HG03039 (cell line): ENCODE measurements around the gene NACA2.
"Not testable (repeated sequence)": the region's sequence is repeated elsewhere in the genome, so short reads cannot be mapped to it uniquely, and the experiment has no call there.

Experiments
- ATAC-seq: cut with Tn5 transposase; IDR thresholded peaks from one replicate; pipeline ENCODE4 v1.9.1; 2021; ENCODE audit warnings: mild to moderate bottlenecking, moderate library complexity; ENCODE audit not compliant: unreplicated experiment

Gene NACA2

GRCh38 chr17:61579347-61579746 is 11.7 kb downstream of the NACA2 start:
- no peak for ATAC-seq

- ATAC-seq: no peak
Observed at GRCh38 chr17:61578645-61579044, 12.4 kb downstream of the NACA2 start.

- ATAC-seq: no peak
Observed at GRCh38 chr17:61575983-61576382, 15.0 kb downstream of the NACA2 start.

GRCh38 chr17:61575352-61575975 is 15.6 kb downstream of the NACA2 start:
- no peak for ATAC-seq

GRCh38 chr17:61574542-61575351 is 16.3 kb downstream of the NACA2 start:
- no peak for ATAC-seq

- not testable (repeated sequence) for ATAC-seq
Observed at GRCh38 chr17:61572547-61572946, 18.5 kb downstream of the NACA2 start.

GRCh38 chr17:61571624-61572023 is 19.4 kb downstream of the NACA2 start:
- no peak for ATAC-seq

- no peak for ATAC-seq
Observed at GRCh38 chr17:61570118-61570517, 20.9 kb downstream of the NACA2 start.

- not testable (repeated sequence) for ATAC-seq
Observed at GRCh38 chr17:61569525-61569924, 21.5 kb downstream of the NACA2 start.

GRCh38 chr17:61568219-61569072 is 22.6 kb downstream of the NACA2 start:
- ATAC-seq: no peak

GRCh38 chr17:61567045-61567802 is 23.8 kb downstream of the NACA2 start:
- ATAC-seq: no peak

- ATAC-seq: not testable (repeated sequence)
Observed at GRCh38 chr17:61566448-61566847, 24.6 kb downstream of the NACA2 start.

GRCh38 chr17:61565850-61566249 is 25.2 kb downstream of the NACA2 start:
- not testable (repeated sequence) for ATAC-seq

GRCh38 chr17:61565213-61565612 is 25.8 kb downstream of the NACA2 start:
- ATAC-seq: no peak

GRCh38 chr17:61562287-61562686 is 28.7 kb downstream of the NACA2 start:
- ATAC-seq: no peak

- ATAC-seq: no peak
Observed at GRCh38 chr17:61561354-61561753, 29.7 kb downstream of the NACA2 start.

GRCh38 chr17:61560071-61560470 is 30.9 kb downstream of the NACA2 start:
- ATAC-seq: no peak

GRCh38 chr17:61556224-61557188 is 34.5 kb downstream of the NACA2 start:
- ATAC-seq: no peak

GRCh38 chr17:61555127-61555566 is 35.9 kb downstream of the NACA2 start:
- no peak for ATAC-seq
